DOHH2 (cell line): ENCODE measurements around the gene AADACL3.

ENCODE experiments used
- H3F3A ChIP-seq: fragments of 200-600 bp; sonication (generic), shearing (Covaris generic); 2 replicates; pipeline ENCODE4 v1.6.0; 2016; ENCODE audit warnings: antibody characterized with exemption, mild to moderate bottlenecking; ENCODE audit not compliant: control insufficient read depth, insufficient read depth
- H3K27ac ChIP-seq: fragments of 200-600 bp; sonication (generic); 2 replicates; pipeline ENCODE4 v1.5.1; 2014; ENCODE audit warnings: low read depth, mild to moderate bottlenecking, low read length, moderate library complexity
- H3K27me3 ChIP-seq: fragments of 200-600 bp; sonication (generic); 2 replicates; pipeline ENCODE4 v1.6.1; 2014; ENCODE audit warnings: mild to moderate bottlenecking, low read length, mixed read lengths; ENCODE audit not compliant: control insufficient read depth
- H3K36me3 ChIP-seq: fragments of 200-600 bp; sonication (generic); 2 replicates; pipeline ENCODE4 v1.6.1; 2014; ENCODE audit warnings: mild to moderate bottlenecking, low read length, moderate library complexity, mixed read lengths; ENCODE audit not compliant: control insufficient read depth
- H3K4me1 ChIP-seq: fragments of 200-600 bp; sonication (generic); 2 replicates; pipeline ENCODE4 v1.6.1; 2014; ENCODE audit warnings: mild to moderate bottlenecking, low read length, mixed read lengths; ENCODE audit not compliant: control insufficient read depth
- H3K4me2 ChIP-seq: fragments of 200-600 bp; sonication (generic); 2 replicates; pipeline ENCODE4 v1.6.0; 2014; ENCODE audit warnings: mild to moderate bottlenecking, low read length, moderate library complexity
- H3K4me3 ChIP-seq: fragments of 200-600 bp; sonication (generic); 2 replicates; pipeline ENCODE4 v1.5.1; 2014; ENCODE audit warnings: mild to moderate bottlenecking, low read length, mixed read lengths
- H3K79me2 ChIP-seq: fragments of 200-600 bp; sonication (generic); 2 replicates; pipeline ENCODE4 v1.6.1; 2014; ENCODE audit warnings: mild to moderate bottlenecking, low read length, mixed read lengths; ENCODE audit not compliant: control insufficient read depth
- H3K9me2 ChIP-seq: fragments of 200-600 bp; sonication (generic); replicated peaks from 2 replicates; pipeline ENCODE4 v1.6.1; 2014; ENCODE audit warnings: mild to moderate bottlenecking, low read length, mixed read lengths; ENCODE audit not compliant: control insufficient read depth
- H3K9me3 ChIP-seq: fragments of 200-600 bp; sonication (generic); 2 replicates; pipeline ENCODE4 v1.6.1; 2014; ENCODE audit warnings: antibody characterized with exemption, low read length, mixed read lengths; ENCODE audit not compliant: control insufficient read depth, insufficient read depth
- H4K20me1 ChIP-seq: fragments of 200-600 bp; sonication (generic); 2 replicates; pipeline ENCODE4 v1.6.0; 2014; ENCODE audit warnings: low read depth, mild to moderate bottlenecking, antibody characterized with exemption, low read length, moderate library complexity; ENCODE audit not compliant: control insufficient read depth, insufficient read depth
- CTCF ChIP-seq: fragments of 200-600 bp; sonication (generic); IDR thresholded peaks from one replicate; pipeline ENCODE4 v1.5.1; 2014; ENCODE audit warnings: antibody characterized with exemption, mild to moderate bottlenecking, low read depth, low read length; ENCODE audit not compliant: poor library complexity, severe bottlenecking
- EZH2phosphoT487 ChIP-seq: fragments of 200-600 bp; sonication (generic); IDR thresholded peaks from 2 replicates; pipeline ENCODE4 v1.6.1; 2017; ENCODE audit warnings: borderline replicate concordance, mild to moderate bottlenecking, antibody characterized with exemption, low read length, moderate library complexity, mixed read lengths

Gene AADACL3

GRCh38 chr1:12738934-12739333 lies 23.0 kb downstream of the AADACL3 start:
- Histone ChIP-seq H3K4me3 (no peak overlapping the region), H3F3A (no peaks in the 10 kb centered on the region), H3K9me2 (no peaks in the 10 kb centered on the region), H3K27ac (no peak overlapping the region), H3K36me3 (no peaks in the 10 kb centered on the region), H4K20me1 (no peaks in the 10 kb centered on the region), H3K79me2 (no peaks in the 10 kb centered on the region), H3K4me1 (no peaks in the 10 kb centered on the region), H3K27me3 (peaks cover 10% of the 10 kb centered on the region; the same call in 1 of the 2 replicates), H3K9me3 (no peaks in the 10 kb centered on the region), H3K4me2 (no peak overlapping the region)
- no peak for TF ChIP-seq EZH2phosphoT487

- Histone ChIP-seq H3K4me1 (no peaks in the 10 kb centered on the region), H4K20me1 (no peaks in the 10 kb centered on the region)
- TF ChIP-seq EZH2phosphoT487 = no peak
- no peak for TF ChIP-seq CTCF
Measured at GRCh38 chr1:12739613-12740012, 23.7 kb downstream of the AADACL3 start.

GRCh38 chr1:12741946-12742345 lies 26.0 kb downstream of the AADACL3 start:
- Histone ChIP-seq H4K20me1 (no peaks in the 10 kb centered on the region), H3K36me3 (no peaks in the 10 kb centered on the region), H3K9me3 (no peaks in the 10 kb centered on the region), H3K79me2 (no peaks in the 10 kb centered on the region), H3K9me2 (no peaks in the 10 kb centered on the region), H3K4me1 (no peaks in the 10 kb centered on the region), H3K27me3 (peaks cover 3% of the 10 kb centered on the region; the same call in 1 of the 2 replicates), H3K27ac (no peak overlapping the region), H3F3A (no peaks in the 10 kb centered on the region), H3K4me2 (no peak overlapping the region), H3K4me3 (no peak overlapping the region)
- TF ChIP-seq EZH2phosphoT487 (no peak), CTCF (no peak)

More at GRCh38 chr1:12739613-12740012, 23.7 kb downstream of the AADACL3 start:
- Histone ChIP-seq H3F3A (no peaks in the 10 kb centered on the region), H3K4me3 (no peak overlapping the region), H3K27me3 (peaks cover 7% of the 10 kb centered on the region; the same call in 1 of the 2 replicates), H3K9me2 (no peaks in the 10 kb centered on the region), H3K4me2 (no peak overlapping the region), H3K36me3 (no peaks in the 10 kb centered on the region), H3K9me3 (no peaks in the 10 kb centered on the region), H3K79me2 (no peaks in the 10 kb centered on the region), H3K27ac (no peak overlapping the region)

GRCh38 chr1:12745126-12745991 lies 29.4 kb downstream of the AADACL3 start:
- Histone ChIP-seq H3K79me2 (no peaks in the 10 kb centered on the region), H3K36me3 (no peaks in the 10 kb centered on the region), H3K27me3 (no peaks in the 10 kb centered on the region), H3K4me3 (no peak overlapping the region), H3K9me3 (no peaks in the 10 kb centered on the region), H4K20me1 (no peaks in the 10 kb centered on the region), H3F3A (no peaks in the 10 kb centered on the region), H3K27ac (no peak overlapping the region), H3K9me2 (no peaks in the 10 kb centered on the region), H3K4me2 (no peak overlapping the region), H3K4me1 (no peaks in the 10 kb centered on the region)
- TF ChIP-seq CTCF (no peak), EZH2phosphoT487 (no peak)
